HG02938 (cell line): Measurements from ENCODE around the gene IL23R.
"Not testable (repeated sequence)": the region's sequence is repeated elsewhere in the genome, so short reads cannot be mapped to it uniquely, and the experiment has no call there.

Source experiments
- ATAC-seq: cut with Tn5 transposase; IDR thresholded peaks from one replicate; pipeline ENCODE4 v1.9.1; 2021; ENCODE audit warnings: mild to moderate bottlenecking, moderate library complexity; ENCODE audit not compliant: unreplicated experiment

The IL23R gene

DNA sequence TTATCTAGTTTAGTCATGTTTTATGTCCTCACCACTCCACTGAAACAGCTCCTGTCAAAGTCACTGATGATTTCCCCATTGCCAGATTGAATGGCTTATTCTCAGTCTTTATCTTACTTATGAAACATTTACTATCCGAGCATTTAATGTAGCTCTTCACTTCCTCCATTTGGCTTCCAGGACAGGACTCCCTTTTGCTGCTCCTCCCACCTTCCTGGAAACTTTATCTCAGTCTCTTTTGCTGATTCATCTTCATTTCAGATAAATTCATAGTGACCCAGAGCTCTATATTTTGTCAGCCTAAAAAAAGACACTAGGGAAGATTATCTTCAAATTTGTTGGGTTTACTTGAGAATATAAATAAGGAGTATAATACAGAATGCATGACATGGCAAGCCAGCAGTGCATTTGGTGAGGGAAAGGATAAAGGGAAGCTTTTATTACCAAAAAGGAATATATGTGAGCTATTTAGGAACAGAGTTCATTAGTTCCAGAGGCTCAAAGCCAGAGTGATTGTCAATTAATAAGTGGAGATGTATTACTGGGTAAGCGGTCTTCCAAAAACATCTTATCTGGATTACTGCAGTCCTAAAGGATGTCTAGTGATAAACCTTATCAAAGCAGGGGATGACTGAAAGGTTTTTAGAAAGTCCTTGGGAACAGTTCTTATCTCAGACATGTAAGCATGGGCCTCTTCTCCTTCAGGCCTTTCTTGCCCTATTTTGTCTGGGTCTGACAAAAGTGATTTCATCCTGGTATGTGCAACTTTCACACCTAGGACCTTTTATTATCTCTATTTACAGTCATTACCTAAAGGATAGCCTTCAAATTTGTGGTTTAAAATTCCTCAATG lies 25.6 kb downstream of the IL23R start:
- no peak for ATAC-seq

DNA sequence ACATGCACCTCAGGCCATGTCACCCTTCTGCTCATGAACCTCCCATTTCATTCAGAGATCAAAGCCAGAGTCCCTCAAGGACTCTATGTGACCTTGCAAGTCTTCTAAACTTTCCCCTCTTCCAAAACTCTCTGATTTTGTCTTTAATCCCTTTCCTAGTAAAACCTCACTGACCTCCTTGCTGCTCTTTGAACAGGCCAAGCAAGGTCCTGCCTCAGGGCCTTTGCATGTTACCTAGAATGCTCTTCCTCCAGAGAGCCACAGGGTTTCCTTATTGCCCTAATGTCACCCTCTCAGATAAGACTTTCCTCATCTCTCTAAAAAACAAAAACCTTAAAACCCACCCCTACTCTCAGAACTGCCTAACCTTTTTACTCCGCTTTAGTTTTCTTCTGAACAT lies 26.6 kb downstream of the IL23R start:
- ATAC-seq = no peak

DNA sequence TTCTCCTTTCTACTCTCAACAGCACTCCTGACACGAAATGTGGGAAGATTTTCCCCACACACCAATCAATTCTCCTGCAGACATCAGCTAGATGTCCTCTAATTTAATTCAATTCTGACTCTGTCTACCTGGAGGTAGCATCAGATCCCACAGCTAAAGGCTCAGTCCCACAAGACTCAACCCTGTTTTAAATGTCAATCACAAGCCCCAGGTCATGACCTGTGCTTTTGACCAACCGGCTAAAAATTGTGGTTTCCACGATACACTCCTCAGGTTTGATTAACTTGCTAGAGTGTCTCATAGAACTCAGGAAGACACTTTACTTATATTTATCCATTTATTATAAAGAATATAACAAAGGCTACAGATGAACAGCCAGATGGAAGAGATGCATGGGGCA lies 27.4 kb downstream of the IL23R start:
- no peak for ATAC-seq

DNA sequence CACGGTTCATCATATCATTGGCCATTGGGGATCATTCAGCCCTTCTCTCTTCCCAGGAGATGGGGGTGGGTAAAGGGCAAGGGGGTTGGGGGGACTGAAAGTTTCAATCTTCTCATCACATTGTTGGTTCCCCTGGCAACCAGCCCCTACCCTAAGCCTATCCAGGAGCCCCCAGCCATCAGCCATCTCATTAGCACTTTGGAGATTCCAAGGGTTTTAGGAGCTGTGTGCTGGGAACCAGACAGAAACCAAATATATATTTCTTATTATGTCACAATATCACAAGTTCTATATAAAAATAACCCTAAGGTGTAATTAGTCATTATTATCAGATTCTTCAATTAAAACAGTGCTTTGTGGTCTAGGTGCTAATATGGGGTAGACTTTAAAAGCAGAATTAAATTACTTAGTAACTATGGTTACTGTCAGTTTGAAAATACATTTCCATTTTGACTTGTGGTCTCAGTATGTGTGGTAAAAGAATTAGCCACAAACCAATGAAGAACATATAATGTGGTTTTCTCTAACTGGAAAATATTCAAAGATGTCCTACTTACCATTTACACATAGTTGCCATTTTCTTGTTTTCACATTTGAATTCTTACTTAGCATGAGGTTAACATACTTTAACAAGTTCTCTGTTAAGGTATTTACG lies 28.1 kb downstream of the IL23R start:
- ATAC-seq = peak; percentile 86

DNA sequence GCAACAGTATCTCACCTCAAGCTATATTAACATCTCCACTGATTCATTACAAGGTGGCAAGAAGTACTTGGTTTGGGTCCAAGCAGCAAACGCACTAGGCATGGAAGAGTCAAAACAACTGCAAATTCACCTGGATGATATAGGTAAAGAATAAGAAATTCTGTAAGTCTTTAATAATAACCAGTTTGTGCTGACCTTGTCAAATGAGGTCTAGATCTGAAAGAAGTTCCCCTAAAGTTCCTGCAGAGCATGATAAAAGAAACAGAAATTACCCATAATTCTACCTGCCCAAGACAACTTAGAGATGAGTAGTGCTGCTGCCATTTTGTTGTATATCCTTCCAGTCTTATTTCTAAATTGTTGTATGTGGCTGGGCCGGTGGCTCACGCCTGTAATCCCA lies 34.5 kb downstream of the IL23R start:
- ATAC-seq = no peak

DNA sequence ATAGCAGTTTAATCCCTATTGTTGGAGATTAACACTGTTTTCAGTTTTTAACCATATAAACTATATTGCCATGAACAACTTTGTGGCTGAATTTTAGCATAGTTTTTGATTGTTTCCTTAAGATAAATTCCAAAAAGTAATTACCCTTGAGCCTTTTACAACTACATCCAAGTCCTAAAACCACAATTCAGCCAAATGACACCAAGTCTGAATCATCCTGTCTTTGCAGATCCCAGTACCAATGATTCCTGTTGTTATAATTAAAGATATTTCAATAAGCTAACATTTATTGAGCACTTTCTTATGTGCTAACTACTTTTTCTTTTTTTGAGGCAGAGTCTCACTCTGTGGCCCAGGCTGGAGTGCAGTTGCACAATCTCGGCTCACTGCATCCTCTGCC lies 35.6 kb downstream of the IL23R start:
- ATAC-seq = no peak

DNA sequence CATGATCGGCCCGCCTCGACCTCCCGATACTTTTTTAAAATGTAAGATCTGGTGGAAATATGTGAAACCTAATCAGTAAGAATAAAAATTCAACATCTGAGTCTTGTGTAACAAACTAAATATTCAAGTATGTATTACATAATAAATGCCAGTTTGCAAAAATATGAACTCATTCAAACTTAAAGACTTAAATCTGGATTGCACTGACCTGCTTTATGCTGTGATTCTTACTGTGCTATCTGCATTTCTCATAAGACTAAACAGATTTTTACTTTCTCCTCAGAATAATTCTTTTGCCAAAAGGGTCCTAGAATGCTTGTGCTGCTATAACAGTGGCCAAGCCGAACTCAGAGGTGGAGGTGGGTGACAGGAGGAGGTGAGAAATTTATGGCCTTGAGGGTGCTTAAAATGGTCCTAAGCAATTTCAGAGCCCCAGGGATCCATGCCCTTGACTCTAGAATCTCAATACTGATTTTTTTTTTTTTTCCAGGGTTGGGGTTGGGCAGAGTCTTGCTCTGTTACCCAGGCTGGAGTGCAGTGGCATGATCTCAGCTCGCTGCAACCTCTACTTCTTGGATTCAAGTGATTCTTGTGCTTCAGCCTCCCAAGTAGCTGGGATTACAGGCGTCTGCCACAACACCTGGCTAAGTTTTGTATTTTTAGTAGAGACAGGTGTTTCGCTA lies 38.2 kb downstream of the IL23R start:
- no peak for ATAC-seq

DNA sequence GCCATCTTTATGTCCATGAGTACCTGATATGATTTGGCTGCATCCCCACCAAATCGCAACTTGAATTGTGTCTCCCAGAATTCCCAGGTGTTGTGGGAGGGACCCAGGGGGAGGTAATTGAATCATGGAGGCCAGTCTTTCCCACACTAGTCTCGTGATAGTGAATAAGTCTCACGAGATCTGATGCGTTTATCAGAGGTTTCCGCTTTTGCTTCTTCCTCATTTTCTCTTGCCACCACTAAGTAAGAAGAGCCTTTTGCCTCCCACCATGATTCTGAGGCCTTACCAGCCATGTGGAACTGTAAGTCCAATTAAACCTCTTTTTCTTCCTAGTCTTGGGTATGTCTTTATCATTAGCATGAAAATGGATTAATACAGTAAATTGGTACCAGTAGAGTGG lies 41.1 kb downstream of the IL23R start:
- ATAC-seq = not testable (repeated sequence)

DNA sequence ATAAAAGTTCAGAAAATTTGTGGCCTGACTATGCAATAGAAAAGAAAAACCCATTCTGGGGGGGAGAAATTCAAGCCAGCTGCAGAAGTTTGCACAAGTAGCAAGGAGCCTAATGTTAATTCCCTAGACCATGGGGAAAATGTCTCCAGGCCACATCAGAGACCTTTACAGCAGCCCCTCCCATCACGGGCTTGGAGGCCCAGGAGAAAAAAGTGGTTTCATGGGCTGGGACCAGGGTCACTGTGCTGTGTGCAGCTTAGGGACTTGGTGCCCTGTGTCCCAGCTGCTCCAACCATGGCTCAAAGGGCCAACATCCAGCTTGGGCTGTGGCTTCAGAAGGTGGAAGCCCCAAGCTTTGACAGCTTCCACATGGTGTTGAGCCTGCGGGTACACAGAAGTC lies 42.0 kb downstream of the IL23R start:
- ATAC-seq = no peak

DNA sequence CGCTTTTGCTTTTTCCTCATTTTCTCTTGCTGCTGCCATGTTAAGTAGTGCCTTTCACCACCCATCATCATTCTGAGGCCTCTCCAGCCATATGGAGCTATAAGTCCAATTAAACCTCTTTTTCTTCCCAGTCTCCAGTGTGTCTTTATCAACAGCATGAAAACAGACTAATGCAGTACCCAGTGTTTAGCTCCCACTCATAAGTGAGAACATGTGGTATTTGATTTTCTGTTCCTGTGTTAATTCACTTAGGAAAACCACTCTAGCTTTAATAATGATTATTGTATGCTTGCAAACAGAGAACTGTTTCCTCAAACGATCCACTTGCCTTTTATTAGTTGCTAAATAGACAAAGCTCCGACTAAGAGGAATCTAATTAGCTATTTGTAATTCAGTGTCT lies 43.3 kb downstream of the IL23R start:
- ATAC-seq = no peak

DNA sequence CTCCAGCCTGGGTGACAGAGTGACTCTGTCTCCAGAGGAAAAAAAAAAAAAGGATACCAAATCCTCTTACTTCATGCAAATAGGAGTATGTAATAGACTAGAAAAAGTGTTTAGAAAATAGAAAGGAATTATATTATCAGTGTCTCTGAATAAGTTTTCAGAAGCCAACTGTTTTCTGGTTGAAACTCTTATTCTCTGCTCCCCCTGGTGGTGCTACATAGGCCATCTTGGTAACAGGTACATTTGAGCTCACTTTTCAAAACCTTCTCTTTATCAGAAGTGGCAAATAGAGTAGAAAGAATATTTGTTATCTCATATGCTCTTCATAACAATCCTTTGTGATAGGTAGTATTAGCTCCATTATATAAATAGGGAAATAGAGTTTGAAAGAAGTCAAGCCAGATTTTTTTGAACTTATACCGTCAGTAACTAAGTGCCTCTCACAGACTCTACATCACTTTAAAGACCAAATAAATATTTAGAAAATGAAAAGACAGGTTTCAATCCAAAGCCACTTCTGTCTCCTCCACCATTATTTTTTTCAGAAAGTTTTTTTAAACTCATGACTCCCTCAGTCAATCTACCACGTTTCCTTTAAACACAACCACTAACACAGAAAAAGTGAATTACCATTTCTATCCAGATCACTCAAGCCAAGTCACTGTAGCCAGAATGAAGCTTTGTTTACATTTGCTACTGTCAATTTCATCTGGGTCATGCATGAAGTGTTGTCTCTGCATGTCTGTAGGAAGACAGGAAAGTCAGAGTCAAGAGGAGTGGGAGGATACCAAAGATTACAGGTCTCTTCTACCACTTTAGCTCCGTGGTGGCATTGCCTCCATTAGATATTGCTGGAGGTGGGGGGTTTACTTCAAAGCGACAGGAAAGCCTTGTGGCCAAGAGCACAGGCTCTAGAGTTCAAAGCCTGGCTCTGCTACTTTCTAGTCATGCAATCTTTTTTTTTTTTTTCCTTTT lies 45.6 kb downstream of the IL23R start:
- no peak for ATAC-seq

DNA sequence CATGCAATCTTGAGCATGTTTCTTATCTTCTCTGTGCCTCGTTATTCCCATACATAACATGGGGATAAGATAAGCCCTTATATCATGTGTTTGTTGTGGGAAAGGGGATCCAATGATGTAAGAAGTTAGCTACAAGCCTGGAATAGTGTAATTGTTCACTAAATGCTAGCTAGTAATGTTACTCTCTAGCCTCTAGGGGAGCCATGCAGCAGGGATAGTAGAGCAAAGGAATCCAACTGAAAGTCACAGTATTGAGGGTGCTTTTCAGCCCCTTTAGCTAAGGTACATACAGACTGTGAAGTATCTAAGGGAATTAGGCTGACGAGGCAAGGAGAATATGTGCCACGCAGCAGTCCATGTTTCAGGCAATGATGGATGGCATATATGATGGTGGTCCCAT lies 46.9 kb downstream of the IL23R start:
- no peak for ATAC-seq

DNA sequence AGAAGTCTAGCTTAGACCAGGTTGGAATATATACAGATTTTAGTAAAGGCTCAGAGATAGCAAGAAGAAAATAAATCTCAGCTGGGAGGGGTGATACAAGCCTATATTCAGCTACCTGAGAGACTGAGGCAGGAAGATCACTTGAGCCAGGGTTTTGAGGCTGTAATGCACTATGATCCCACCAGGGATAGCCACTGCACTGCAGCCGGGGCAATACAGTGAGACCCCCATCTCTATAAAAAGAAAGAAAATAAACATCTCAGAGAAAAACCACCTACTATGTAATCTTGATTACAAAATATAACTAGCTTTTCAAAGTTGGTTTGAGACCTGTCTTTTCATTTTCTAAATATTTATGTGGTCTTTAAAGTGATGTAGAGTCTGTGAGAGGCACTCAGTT lies 47.7 kb downstream of the IL23R start:
- no peak for ATAC-seq

DNA sequence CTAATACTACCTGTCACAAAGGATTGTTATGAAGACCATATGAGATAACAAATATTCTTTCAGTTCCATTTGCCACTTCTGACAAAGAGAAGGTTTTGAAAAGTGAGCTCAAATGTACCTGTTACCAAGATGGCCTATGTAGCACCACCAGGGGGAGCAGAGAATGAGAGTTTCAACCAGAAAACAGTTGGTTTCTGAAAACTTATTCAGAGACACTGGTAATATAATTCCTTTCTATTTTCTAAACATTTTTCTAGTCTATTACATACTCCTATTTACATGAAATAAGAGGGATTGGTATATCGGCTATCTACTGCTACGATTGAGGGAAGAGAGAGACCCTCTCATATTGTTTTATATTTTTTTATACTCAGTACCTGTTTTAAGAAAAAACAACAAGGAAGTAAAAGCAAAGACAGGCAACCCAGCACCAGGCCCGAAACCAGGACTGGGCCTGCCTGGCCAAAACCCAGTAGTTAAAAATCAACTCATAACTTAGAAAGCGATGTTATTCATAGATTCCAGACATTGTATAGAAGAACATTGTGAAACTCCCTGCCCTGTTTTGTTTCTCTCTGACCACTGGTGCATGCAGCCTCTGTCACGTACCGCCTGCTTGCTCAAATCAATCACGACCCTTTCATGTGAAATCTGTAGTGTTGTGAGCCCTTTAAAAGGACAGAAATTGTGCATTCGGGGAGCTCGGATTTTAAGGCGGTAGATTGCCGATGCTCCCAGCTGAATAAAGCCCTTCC lies 48.3 kb downstream of the IL23R start:
- ATAC-seq = peak; percentile 83

DNA sequence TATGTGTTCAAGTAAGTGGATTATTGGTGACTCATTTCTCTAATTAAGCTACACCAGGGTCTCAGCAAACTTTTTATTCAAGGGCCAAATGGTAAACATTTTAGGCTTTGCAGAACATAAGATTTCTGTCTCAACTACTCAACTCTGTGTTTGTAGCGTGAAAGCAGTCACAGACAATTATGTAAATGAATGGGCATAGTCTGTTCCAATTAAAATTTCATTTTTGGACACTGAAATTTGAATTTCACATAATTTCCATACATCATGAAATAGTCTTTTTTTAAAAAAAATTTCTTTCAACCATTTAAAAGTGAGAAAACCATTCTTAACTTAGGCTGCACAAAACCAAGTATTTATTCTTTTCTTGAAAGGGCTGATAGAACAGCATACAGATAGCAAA lies 50.1 kb downstream of the IL23R start:
- ATAC-seq = no peak

DNA sequence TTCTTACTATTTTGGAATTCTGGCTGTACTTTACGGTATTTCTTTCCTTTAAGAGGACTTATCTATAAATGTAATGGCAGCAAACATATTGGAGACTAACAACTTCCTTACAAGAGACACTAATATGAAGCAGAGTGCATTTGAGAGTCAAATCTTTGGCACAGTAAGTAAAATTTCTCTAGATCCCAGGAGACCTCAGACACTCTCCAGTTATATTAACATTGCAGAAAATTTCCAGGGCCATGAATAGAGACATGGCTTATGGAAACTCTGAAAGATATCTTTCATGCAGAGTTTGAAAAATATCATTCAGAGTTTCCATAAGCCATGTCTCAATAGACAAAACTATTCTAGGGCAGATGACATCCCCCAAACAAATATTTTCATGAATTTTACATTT lies 51.2 kb downstream of the IL23R start:
- no peak for ATAC-seq

DNA sequence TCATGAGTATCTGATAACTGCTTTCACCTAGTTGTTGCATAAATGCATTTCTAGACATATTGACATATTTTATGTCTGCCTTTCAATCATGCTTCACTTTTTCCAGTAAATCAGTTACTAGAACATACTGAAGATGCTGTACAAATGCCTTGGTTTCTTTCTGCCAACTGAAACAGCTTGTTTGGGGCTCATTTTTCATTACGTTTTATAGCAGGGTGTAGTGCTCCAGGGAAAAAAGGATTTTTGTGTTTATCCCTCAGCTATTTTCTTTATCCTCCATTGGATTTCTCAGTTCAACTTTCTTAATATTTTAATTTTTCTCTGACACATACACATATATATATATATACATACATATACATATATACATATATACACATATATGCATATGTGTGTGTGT lies 51.7 kb downstream of the IL23R start:
- ATAC-seq = no peak

DNA sequence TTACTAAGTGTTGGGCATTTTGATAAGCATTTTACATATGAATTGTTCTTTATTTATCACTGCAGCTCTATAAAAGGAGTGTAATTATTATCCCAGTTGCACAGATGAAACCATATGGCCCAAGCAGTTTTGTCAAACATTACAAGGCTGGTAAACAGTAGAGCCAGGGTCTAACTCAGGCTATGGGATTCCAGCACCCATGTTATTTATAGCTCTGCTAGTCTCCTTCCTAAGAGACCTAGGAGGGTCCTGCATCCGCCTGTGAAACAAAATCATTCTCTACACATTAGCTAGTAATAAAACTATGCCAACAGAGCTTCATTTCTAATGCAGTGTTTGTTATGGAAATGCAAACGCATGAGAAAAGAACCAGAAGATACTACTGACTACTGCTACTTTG lies 58.6 kb downstream of the IL23R start:
- no peak for ATAC-seq

DNA sequence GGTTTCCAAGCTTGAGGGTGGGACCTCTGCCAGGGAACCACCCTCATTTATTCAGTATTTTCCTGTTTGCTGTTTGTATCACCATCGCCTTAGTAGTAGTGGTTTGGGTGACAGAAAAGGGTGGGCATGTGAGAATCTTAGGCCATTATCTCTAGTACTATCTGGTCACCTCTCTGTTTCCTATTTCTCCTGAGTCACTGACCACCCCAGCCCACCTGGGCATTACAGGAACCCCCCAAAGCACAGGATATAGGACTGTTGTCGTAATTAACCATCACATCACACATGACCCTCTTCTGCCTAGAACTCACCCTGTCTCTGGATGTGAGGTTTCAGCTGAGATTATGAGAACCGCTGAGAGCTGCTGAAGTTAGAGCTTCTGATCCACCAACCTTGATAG lies 60.4 kb downstream of the IL23R start:
- no peak for ATAC-seq

DNA sequence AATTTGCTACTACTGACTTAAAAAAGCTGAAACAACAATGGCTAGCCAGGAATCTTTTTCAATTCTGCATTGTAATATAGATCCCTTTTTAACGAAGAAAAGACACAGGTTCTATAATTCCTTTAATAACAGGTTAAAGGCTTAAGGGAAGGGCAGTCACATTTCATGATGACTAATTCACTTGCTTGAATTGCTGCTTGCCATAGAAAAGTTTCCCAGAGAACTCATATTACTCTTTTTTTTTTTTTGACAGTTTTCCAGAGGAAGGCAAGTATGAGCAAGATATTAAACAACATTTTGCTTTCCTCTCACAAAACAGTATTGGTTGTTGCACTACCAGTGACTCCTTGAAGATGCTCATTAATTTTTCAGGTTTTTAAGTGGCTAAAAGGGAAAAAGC lies 60.9 kb downstream of the IL23R start:
- ATAC-seq = no peak
